Measurements from ENCODE around the gene RAB28. TPM values are rescaled to one million over a fixed set of nuclear protein-coding genes. Genes with fewer than 3 reads are reported as not detected.

Gene RAB28
- total RNA-seq, 6 donors from 2014 or later, result 7.3 to 19.5 (median 16.6) TPM

DNA sequence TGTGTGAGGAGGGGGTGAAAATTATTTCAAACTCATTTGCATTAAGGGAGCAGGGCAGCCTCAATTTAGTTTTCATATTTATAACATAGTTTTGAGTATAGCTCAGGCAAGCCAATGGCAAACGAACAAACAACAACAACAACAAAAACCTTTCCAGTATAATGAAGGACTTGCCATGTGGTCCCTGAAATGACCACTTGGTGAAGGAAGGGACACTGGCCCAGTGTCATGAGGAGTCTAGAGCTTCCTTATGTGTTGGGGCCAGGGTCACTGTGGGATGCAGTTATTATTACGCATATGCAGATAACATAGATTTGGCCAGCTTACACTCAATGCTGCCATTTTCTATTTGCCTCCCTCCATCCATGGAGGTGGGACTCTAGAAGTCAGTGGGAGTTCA, 36.9 kb upstream of the RAB28 start:
- H3K36me3 ChIP-seq, result no peaks in the 10 kb centered on the region
- peaks cover 0 to 46% (median 26%) of the 10 kb centered on the region in 4 donors for H3K27me3 ChIP-seq
- no peak for DNase-seq
- no peak for ATAC-seq (ENCODE audit: low FRiP score in 2 of 2)
- H3K4me3 ChIP-seq, result no peak overlapping the region
- peaks cover 11 to 18% (median 16%) of the 10 kb centered on the region in 4 donors for H3K9me3 ChIP-seq
- 46% methylated on average over 2 of the region's 2 CpGs for WGBS, 2 donors
- TF ChIP-seq POLR2AphosphoS5 (IDR thresholded peaks at IDR 0.05), result no peak
- TF ChIP-seq, protein P1, sequence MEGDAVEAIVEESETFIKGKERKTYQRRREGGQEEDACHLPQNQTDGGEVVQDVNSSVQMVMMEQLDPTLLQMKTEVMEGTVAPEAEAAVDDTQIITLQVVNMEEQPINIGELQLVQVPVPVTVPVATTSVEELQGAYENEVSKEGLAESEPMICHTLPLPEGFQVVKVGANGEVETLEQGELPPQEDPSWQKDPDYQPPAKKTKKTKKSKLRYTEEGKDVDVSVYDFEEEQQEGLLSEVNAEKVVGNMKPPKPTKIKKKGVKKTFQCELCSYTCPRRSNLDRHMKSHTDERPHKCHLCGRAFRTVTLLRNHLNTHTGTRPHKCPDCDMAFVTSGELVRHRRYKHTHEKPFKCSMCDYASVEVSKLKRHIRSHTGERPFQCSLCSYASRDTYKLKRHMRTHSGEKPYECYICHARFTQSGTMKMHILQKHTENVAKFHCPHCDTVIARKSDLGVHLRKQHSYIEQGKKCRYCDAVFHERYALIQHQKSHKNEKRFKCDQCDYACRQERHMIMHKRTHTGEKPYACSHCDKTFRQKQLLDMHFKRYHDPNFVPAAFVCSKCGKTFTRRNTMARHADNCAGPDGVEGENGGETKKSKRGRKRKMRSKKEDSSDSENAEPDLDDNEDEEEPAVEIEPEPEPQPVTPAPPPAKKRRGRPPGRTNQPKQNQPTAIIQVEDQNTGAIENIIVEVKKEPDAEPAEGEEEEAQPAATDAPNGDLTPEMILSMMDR (IDR thresholded peaks at IDR 0.05), result no peak
- TF ChIP-seq EP300 (IDR thresholded peaks at IDR 0.05), result no peak
- TF ChIP-seq POLR2A (IDR thresholded peaks at IDR 0.05), result no peak
- peaks cover 4 to 13% (median 5%) of the 10 kb centered on the region in 4 donors for H3K4me1 ChIP-seq
- H3K27ac ChIP-seq, result no peak overlapping the region

DNA sequence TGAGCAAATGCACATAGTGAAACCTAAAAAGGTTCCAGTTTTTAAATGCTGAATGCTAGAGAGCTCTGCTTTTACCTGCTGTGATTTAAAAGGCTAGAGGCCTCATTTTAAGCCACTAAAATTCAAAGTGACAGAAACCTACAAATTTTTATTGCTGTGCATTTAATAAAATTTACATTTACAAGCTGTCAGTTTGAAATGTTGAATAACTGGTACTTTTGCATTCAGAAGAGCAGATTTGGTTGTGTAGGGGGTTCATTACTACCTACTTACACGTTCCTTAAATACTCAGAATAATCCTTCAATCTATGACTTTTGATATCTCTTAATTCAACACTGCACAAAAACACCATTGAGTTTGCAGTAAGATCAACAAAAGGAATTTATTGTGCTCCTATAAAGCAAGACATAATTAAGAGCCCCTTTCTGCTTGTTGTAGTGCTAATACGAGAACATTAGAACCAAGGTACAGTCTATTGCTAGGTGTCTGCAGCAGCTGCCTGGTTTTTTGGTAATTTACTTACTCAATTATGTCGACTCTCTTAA, 32.2 kb upstream of the RAB28 start:
- H3K27me3 ChIP-seq, result peaks cover 0 to under 1% (median 0%) of the 10 kb centered on the region in 4 donors
- TF ChIP-seq EP300 (IDR thresholded peaks at IDR 0.05), result no peak
- no peak for TF ChIP-seq POLR2A (IDR thresholded peaks at IDR 0.05)
- no peak for TF ChIP-seq POLR2AphosphoS5 (IDR thresholded peaks at IDR 0.05)
- TF ChIP-seq, protein P1 (IDR thresholded peaks at IDR 0.05), result no peak

DNA sequence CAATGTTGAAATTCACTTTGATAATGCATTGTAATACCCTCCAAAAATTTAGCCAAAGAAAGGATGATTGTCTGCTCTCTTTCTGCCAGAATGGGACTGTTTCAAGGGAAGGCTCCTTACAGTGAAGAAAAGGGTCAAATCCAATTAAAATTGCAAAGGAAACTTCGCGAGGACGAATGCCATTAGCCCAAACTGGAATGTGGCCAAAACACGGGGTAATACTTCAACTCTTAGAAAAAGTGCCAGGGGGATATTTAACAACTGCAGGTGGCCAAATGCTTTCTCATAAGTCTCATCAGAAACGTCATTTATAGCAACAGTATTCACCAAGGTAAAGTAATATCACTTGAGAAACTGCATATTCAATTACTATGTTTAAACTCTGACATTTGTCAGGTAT, 31.1 kb upstream of the RAB28 start:
- H3K4me1 ChIP-seq, result no peaks in the 10 kb centered on the region
- no peaks in the 10 kb centered on the region for H3K27me3 ChIP-seq
- no peaks in the 10 kb centered on the region for H3K9me3 ChIP-seq
- H3K36me3 ChIP-seq, result no peaks in the 10 kb centered on the region
- ATAC-seq (ENCODE audit: low FRiP score in 2 of 2) (no peak), DNase-seq (no peak)
- TF ChIP-seq, protein P1 (IDR thresholded peaks at IDR 0.05), result no peak
- TF ChIP-seq EP300 (IDR thresholded peaks at IDR 0.05) (no peak), POLR2AphosphoS5 (IDR thresholded peaks at IDR 0.05) (no peak), POLR2A (IDR thresholded peaks at IDR 0.05) (no peak)
- H3K4me3 ChIP-seq, result no peak overlapping the region
- 18 to 23% methylated on average over 5 of the region's 5 CpGs for WGBS, 2 donors
- H3K27ac ChIP-seq, result no peak overlapping the region

More for the DNA sequence above, 32.2 kb upstream of the RAB28 start:
- no peak overlapping the region for H3K27ac ChIP-seq
- DNase-seq, result no peak
- H3K36me3 ChIP-seq, result no peaks in the 10 kb centered on the region
- no peak overlapping the region for H3K4me3 ChIP-seq
- H3K4me1 ChIP-seq, result no peaks in the 10 kb centered on the region
- WGBS, 2 donors, result 74 to 85% methylated on average over 3 of the region's 3 CpGs
- ATAC-seq (ENCODE audit: low FRiP score in 2 of 2), result no peak
- no peaks in the 10 kb centered on the region for H3K9me3 ChIP-seq

DNA sequence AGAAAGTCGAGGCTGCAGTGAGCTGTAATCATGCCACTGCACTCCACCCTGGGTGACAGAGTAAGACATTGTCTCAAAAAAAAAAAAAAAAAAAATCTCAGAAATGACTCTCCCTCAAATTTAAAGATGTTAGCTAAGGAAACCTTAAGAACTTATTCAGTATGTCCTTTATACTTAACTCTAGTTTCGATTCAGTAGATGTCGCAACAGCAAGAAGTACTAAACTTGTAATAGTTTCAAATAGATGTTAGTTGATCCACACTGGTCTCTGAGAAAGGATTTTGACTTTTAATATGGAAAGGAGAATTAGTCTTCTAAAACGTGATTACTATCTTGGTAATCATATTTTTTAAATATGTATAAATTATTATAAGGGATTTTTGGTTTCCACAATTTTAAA, 30.6 kb upstream of the RAB28 start:
- no peaks in the 10 kb centered on the region for H3K4me1 ChIP-seq
- H3K27ac ChIP-seq, result no peak overlapping the region
- H3K27me3 ChIP-seq, result no peaks in the 10 kb centered on the region
- TF ChIP-seq EP300 (IDR thresholded peaks at IDR 0.05), result no peak
- TF ChIP-seq, protein P1 (IDR thresholded peaks at IDR 0.05), result no peak
- TF ChIP-seq POLR2AphosphoS5 (IDR thresholded peaks at IDR 0.05), result no peak
- no peak for TF ChIP-seq POLR2A (IDR thresholded peaks at IDR 0.05)
- no peak for DNase-seq
- H3K36me3 ChIP-seq, result no peaks in the 10 kb centered on the region
- ATAC-seq (ENCODE audit: low FRiP score in 2 of 2), result no peak
- H3K4me3 ChIP-seq, result no peak overlapping the region
- WGBS, 2 donors, result 72 to 77% methylated on average over 4 of the region's 4 CpGs
- no peaks in the 10 kb centered on the region for H3K9me3 ChIP-seq

DNA sequence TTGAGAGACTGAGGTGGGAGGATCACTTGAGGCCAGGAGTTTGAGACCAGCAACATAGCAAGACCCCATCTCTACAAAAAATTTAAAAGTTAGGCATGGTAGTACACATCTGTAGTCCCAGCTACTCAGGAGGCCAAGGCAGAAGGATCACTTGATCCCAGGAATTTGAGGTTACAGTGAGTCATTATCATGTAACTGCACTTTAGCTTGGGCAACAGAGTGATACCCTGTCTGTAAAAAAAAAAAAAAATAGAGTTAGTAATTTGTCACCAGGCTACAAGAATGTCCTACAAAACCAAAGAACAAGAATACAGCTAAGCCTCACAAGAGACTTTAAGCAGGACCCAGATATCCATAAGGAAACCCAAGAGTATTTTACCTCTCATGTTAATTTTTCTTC, 27.0 kb upstream of the RAB28 start:
- no peaks in the 10 kb centered on the region for H3K9me3 ChIP-seq
- no peaks in the 10 kb centered on the region for H3K27me3 ChIP-seq
- no peak overlapping the region for H3K4me3 ChIP-seq
- ATAC-seq (ENCODE audit: low FRiP score in 2 of 2) (no peak), DNase-seq (no peak)
- no peaks in the 10 kb centered on the region for H3K36me3 ChIP-seq
- no peaks in the 10 kb centered on the region for H3K4me1 ChIP-seq
- H3K27ac ChIP-seq, result no peak overlapping the region
- TF ChIP-seq, protein P1 (IDR thresholded peaks at IDR 0.05), result no peak
- TF ChIP-seq POLR2A (IDR thresholded peaks at IDR 0.05) (no peak), EP300 (IDR thresholded peaks at IDR 0.05) (no peak), POLR2AphosphoS5 (IDR thresholded peaks at IDR 0.05) (no peak)

Measured in upper lobe of left lung (tissue), 6 donors.